Kidney (tissue), 14 donors: ENCODE results near the gene SHFL. TPM values are rescaled to one million over a fixed set of nuclear protein-coding genes. Genes with fewer than 3 reads are reported as not detected.

Experiments used
- DNase-seq, 5 donors: peaks; one replicate each; pipeline ENCODE4 v3.0.0-alpha.2; 2013 to 2020
- FAIRE-seq: peaks from 2 replicates; lab custom pipeline; 2012; peaks lifted over from hg19 to GRCh38; lab: Jason Lieb, UNC
- H3K27ac ChIP-seq, 2 donors: one replicate each; pipeline ENCODE4 v1.7.0; 2013; ENCODE audit warnings: low read depth in 2 of 2, low read length in 2 of 2, inconsistent platforms in 1 of 2
- H3K27me3 ChIP-seq: one replicate; pipeline ENCODE4 v1.7.1; 2013; ENCODE audit warnings: low read length, inconsistent platforms; ENCODE audit not compliant: control insufficient read depth, insufficient read depth
- H3K36me3 ChIP-seq, 3 donors: one replicate each; pipeline versions ENCODE4 v1.7.0 to v1.7.1; 2013; ENCODE audit warnings: low read length in 3 of 3, control low read depth in 1 of 3, inconsistent platforms in 1 of 3; ENCODE audit not compliant: insufficient read depth in 3 of 3, control insufficient read depth in 2 of 3
- H3K4me1 ChIP-seq, 3 donors: one replicate each; pipeline versions ENCODE4 v1.7.0 to v1.7.1; 2013; ENCODE audit warnings: low read length in 3 of 3, inconsistent platforms in 1 of 3, low read depth in 1 of 3; ENCODE audit not compliant: control insufficient read depth in 2 of 3, insufficient read depth in 2 of 3
- H3K4me3 ChIP-seq, 3 donors: one replicate each; pipeline versions ENCODE4 v1.7.0 to v1.8.1; 2013; ENCODE audit warnings: low read length in 3 of 3, control low read depth in 1 of 3, inconsistent platforms in 1 of 3
- H3K9ac ChIP-seq, 3 donors: one replicate each; pipeline versions ENCODE4 v1.7.0 to v1.7.1; 2013; ENCODE audit warnings: low read length in 3 of 3, control low read depth in 1 of 3, inconsistent platforms in 1 of 3
- H3K9me3 ChIP-seq, 3 donors: one replicate each; pipeline versions ENCODE4 v1.7.0 to v1.7.1; 2013; ENCODE audit warnings: low read length in 3 of 3, control low read depth in 1 of 3, inconsistent platforms in 1 of 3; ENCODE audit not compliant: control insufficient read depth in 2 of 3, insufficient read depth in 1 of 3
- intact Hi-C: fragments of 100-400 bp; cut with DNase I; formaldehyde crosslinking; loops from one replicate; pipeline ENCODE4 v1.11.1; 2022
- polyA plus RNA-seq: library from polyadenylated mRNA; stranded (reverse); fragments of 350-450 nt; fragmentation: Illumina TruSeq; extraction: RNeasy Lipid Tissue Mini Kit (QIAGEN cat#74804); gene quantifications from one replicate; pipeline ENCODE4 v1.2.3, GENCODE V29; 2014; ENCODE audit warnings: low read depth, low replicate concordance; ENCODE audit not compliant: insufficient read depth
- total RNA-seq: library from RNA; stranded (reverse); fragmentation: NEBNext Ultra II Directional; extraction: Animal tissue kit (Norgen Biotek cat#: 25700); gene quantifications from one replicate; pipeline ENCODE4 v1.2.1, GENCODE V29; 2021
- TF ChIP-seq, protein P1 (sequence below): IDR thresholded peaks from 3 replicates; pipeline ENCODE4 v1.5.1; 2012; ENCODE audit warnings: mild to moderate bottlenecking, moderate library complexity, borderline replicate concordance; ENCODE audit not compliant: insufficient read depth; ENCODE audit errors: extremely low read depth
- donor health status: control.
- donor health status: control.
- donor health status: control.
- donor health status: control.
- donor health status: control.
- donor health status: DM: yes; HTN: yes; CAD: no.
- donor health status: Normal renal cell carcinoma (clear cell type).

The SHFL gene
- total and polyA plus RNA-seq, 2 donors from 2014 or later = 36.4 to 42.5 TPM

DNA sequence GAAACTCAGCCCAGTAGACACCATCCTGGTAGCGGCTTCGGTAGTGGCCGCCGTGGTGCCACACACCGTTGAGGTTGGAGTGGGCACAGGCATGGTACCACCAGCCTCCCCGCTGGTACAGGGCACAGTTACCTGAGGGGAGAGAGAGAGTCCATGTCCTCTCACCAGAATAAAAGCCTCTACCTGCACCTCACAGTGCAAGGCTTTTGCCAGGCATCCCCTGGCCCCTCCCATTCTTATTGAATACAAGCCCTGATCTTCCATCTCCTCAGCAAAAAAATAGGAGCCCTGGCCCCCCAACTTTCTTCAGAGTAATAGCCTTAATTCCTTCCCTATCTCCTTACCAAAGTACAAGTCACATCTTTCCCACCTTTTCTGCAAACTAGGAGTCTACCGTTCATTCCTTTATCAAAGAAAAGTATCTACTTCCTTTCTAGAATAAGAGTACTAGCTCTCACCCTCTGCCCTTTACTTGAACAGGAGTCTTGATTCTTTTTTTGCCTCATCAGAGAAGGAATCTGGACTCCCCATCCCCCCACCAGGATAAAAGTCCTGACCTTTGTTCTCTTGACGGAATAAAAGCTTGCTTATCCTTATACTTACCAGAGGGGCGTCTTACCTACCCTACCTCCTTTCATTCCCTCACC is 6.7 kb downstream of the SHFL start:
- Histone ChIP-seq H3K4me1 (peaks cover 0 to 6% (median 5%) of the 10 kb centered on the region in 3 donors), H3K27ac (no peak overlapping the region), H3K9ac (no peak overlapping the region), H3K36me3 (peaks cover 0 to 11% (median 5%) of the 10 kb centered on the region in 3 donors), H3K4me3 (no peak overlapping the region), H3K27me3 (no peaks in the 10 kb centered on the region), H3K9me3 (peaks cover 0 to 2% (median 0%) of the 10 kb centered on the region in 3 donors)
- TF ChIP-seq, protein P1, sequence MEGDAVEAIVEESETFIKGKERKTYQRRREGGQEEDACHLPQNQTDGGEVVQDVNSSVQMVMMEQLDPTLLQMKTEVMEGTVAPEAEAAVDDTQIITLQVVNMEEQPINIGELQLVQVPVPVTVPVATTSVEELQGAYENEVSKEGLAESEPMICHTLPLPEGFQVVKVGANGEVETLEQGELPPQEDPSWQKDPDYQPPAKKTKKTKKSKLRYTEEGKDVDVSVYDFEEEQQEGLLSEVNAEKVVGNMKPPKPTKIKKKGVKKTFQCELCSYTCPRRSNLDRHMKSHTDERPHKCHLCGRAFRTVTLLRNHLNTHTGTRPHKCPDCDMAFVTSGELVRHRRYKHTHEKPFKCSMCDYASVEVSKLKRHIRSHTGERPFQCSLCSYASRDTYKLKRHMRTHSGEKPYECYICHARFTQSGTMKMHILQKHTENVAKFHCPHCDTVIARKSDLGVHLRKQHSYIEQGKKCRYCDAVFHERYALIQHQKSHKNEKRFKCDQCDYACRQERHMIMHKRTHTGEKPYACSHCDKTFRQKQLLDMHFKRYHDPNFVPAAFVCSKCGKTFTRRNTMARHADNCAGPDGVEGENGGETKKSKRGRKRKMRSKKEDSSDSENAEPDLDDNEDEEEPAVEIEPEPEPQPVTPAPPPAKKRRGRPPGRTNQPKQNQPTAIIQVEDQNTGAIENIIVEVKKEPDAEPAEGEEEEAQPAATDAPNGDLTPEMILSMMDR = no peak
- FAIRE-seq (no peak), DNase-seq (peak in 1 of 5 donors; percentile 52)
- intact Hi-C loops = no loop called here

DNA sequence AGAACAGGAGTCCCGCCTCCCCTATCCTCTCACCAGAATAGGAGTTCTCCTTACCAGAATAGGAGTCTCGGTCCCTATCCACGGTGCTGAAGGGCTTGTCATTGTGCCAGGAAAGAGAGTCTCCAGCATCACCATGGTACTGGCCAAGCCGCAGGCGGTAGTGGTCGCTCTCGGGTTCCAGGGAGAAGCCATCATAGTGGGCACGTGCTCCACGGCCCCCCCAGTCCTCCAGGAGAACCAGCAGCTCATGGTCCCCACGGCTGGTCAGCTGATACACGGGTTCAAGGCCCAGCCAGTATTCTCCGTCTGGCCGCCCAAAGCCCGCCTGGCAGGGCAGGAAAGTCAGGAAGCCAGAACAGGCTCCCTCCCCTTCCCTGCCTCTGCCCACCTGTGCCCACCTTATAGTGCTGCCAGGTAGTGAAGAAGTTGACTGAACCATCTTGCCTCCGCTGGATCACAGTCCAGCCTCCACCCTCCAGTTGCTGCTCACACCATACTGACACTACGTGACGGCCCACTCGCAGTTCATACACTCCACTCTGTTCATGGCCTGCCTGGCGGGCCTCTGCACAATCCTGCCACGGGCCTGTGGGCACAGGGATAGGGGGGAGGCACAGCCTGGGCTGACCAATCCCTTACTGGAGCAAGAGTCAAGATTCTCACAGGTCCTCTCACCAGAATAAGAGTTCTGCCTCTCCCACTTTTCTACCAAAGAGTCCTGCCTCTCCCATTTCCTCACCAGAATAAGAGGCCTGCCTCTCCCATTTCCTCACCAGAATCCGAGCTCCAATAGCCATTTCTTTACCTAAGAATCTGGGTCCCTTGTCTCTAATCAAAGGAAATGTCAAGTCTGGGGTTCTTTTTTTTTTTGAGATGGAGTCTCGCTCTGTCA is 7.4 kb downstream of the SHFL start:
- Histone ChIP-seq H3K36me3 (peaks cover 0 to 11% (median 5%) of the 10 kb centered on the region in 3 donors), H3K27ac (no peak overlapping the region), H3K27me3 (no peaks in the 10 kb centered on the region), H3K9me3 (peaks cover 0 to 2% (median 0%) of the 10 kb centered on the region in 3 donors), H3K4me3 (no peak overlapping the region), H3K9ac (no peak overlapping the region), H3K4me1 (peaks cover 0 to 6% (median 5%) of the 10 kb centered on the region in 3 donors)
- intact Hi-C loops = no loop called here
- FAIRE-seq = no peak
- DNase-seq = peak in 2 of 5 donors; percentile 48 to 71
- TF ChIP-seq, protein P1 = no peak

DNA sequence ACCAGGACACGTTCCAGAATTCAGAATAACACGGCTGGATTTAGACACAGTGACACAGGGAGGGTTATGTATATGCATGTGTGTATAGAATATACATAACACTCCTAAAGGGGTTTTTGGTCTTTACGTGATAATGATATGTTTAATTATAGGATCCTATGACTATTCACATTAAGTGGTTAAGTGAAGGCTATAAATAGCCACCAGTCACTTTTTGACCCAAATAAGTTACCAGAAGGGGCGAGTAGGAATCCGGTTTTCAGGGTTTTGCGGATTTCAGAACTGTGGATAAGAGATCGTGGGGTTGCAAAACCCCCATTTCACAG is 9.5 kb downstream of the SHFL start:
- no peaks in the 10 kb centered on the region for H3K27me3 ChIP-seq
- FAIRE-seq (no peak), DNase-seq (no peak)
- H3K9me3 ChIP-seq = peaks cover 0 to 2% (median 0%) of the 10 kb centered on the region in 3 donors
- H3K4me1 ChIP-seq = peaks cover 0 to 6% (median 5%) of the 10 kb centered on the region in 3 donors
- H3K9ac ChIP-seq = peak overlapping the region in 1 of 3 donors; percentile 10
- intact Hi-C loops = no loop called here
- H3K36me3 ChIP-seq = no peaks in the 10 kb centered on the region
- peak overlapping the region in 1 of 3 donors; percentile 42 for H3K4me3 ChIP-seq
- H3K27ac ChIP-seq = peak overlapping the region in 1 of 2 donors; percentile 65
- TF ChIP-seq, protein P1 = no peak
